Kidney glomerular epithelial cell (primary cell): ENCODE data around the gene C1orf174.
A peak's percentile ranks its signal among the peaks of the same experiment; 100 is the strongest.

Source experiments
- DNase-seq: peaks from one replicate; lab custom pipeline; 2025; lab: John Stamatoyannopoulos, UW

The C1orf174 gene

GRCh38 chr1:3868464-3869006 is 31.5 kb downstream of the C1orf174 start:
- no peak for DNase-seq

- no peak for DNase-seq
These were observed 34.4 kb downstream of the C1orf174 start for GRCh38 chr1:3865606-3866160.

- peak; percentile 14 for DNase-seq
These were observed 35.2 kb downstream of the C1orf174 start for GRCh38 chr1:3864884-3865283.

- DNase-seq: no peak
These were observed 36.7 kb downstream of the C1orf174 start for GRCh38 chr1:3863231-3863935.

- DNase-seq: peak; percentile 1
These were observed 41.7 kb downstream of the C1orf174 start for GRCh38 chr1:3858231-3858981.

GRCh38 chr1:3857791-3858129 is 42.3 kb downstream of the C1orf174 start:
- DNase-seq: no peak

GRCh38 chr1:3856923-3857790 is 42.9 kb downstream of the C1orf174 start, which contains the start of the genes CEP104 and DFFB:
Gene CEP104, minus strand, starts transcription at chr1:3857211. Its CDS starts 4,804 bp downstream, at chr1:3852407.
Gene DFFB, plus strand, starts transcription at chr1:3857476. Its CDS starts 128 bp downstream, at chr1:3857604.
- DNase-seq: peak; percentile 96

GRCh38 chr1:3852711-3853485 is 47.2 kb downstream of the C1orf174 start:
- DNase-seq: no peak

- DNase-seq: no peak
These were observed 48.0 kb downstream of the C1orf174 start for GRCh38 chr1:3852091-3852490.

- no peak for DNase-seq
These were observed 48.8 kb downstream of the C1orf174 start for GRCh38 chr1:3851292-3851691.

GRCh38 chr1:3850857-3851256 is 49.2 kb downstream of the C1orf174 start:
- no peak for DNase-seq

GRCh38 chr1:3847081-3847480 is 53.0 kb downstream of the C1orf174 start:
- DNase-seq: no peak

GRCh38 chr1:3846541-3846940 is 53.5 kb downstream of the C1orf174 start:
- DNase-seq: no peak

- no peak for DNase-seq
These were observed 57.2 kb downstream of the C1orf174 start for GRCh38 chr1:3842912-3843311.

- DNase-seq: no peak
These were observed 58.6 kb downstream of the C1orf174 start for GRCh38 chr1:3841491-3841890.
